Mesodermal cell (in vitro differentiated cells): Measurements from ENCODE around the gene CCDC85A.

Source experiments
- H3K27ac ChIP-seq: 2 replicates; pipeline ENCODE4 v1.7.0; 2013; ENCODE audit warnings: mild to moderate bottlenecking, low read depth, low read length, moderate library complexity; ENCODE audit not compliant: severe bottlenecking
- H3K36me3 ChIP-seq: 2 replicates; pipeline ENCODE4 v1.7.1; 2013; ENCODE audit warnings: mild to moderate bottlenecking, low read length, moderate library complexity; ENCODE audit not compliant: control insufficient read depth, insufficient read depth
- H3K4me1 ChIP-seq: one replicate; pipeline ENCODE4 v1.7.1; 2013; ENCODE audit warnings: mild to moderate bottlenecking, low read length; ENCODE audit not compliant: insufficient read depth, control insufficient read depth, poor library complexity, severe bottlenecking
- H3K4me3 ChIP-seq: 2 replicates; pipeline ENCODE4 v1.7.0; 2013; ENCODE audit warnings: low read length, control low read depth, mild to moderate bottlenecking; ENCODE audit not compliant: insufficient read depth, poor library complexity, severe bottlenecking; ENCODE audit errors: extremely low read depth
- H3K9me3 ChIP-seq: 2 replicates; pipeline ENCODE4 v1.7.1; 2013; ENCODE audit warnings: mild to moderate bottlenecking, low read length, moderate library complexity; ENCODE audit not compliant: control insufficient read depth
- WGBS, 2 experiments: methylation state at CpG; one replicate each; pipeline ENCODE4 v1.1.5; 2013; ENCODE audit warnings: missing lambda C conversion rate in 2 of 2; ENCODE audit not compliant: insufficient coverage in 2 of 2; 5-methylcytosine and 5-hydroxymethylcytosine counted together

The CCDC85A gene

GRCh38 chr2:56266761-56267414, 83.1 kb downstream of the CCDC85A start:
- Histone ChIP-seq H3K36me3 (no peaks in the 10 kb centered on the region), H3K4me1 (no peaks in the 10 kb centered on the region), H3K9me3 (no peaks in the 10 kb centered on the region), H3K4me3 (no peak overlapping the region), H3K27ac (no peak overlapping the region)
- 92 to 100% methylated on average over 1 to 3 of the region's 5 CpGs for WGBS, 2 experiments

GRCh38 chr2:56267415-56267788, 83.6 kb downstream of the CCDC85A start:
- Histone ChIP-seq H3K9me3 (no peaks in the 10 kb centered on the region), H3K4me3 (no peak overlapping the region), H3K4me1 (no peaks in the 10 kb centered on the region), H3K27ac (no peak overlapping the region), H3K36me3 (no peaks in the 10 kb centered on the region)
- WGBS, 2 experiments: 90% methylated on average over 2 of the region's 3 CpGs; no CpG with 5 or more reads in 1 of the 2 experiments

GRCh38 chr2:56268856-56269255, 85.1 kb downstream of the CCDC85A start:
- Histone ChIP-seq H3K27ac (no peak overlapping the region), H3K36me3 (no peaks in the 10 kb centered on the region), H3K4me1 (no peaks in the 10 kb centered on the region), H3K4me3 (no peak overlapping the region), H3K9me3 (no peaks in the 10 kb centered on the region)
- 92% methylated on average over 2 of the region's 2 CpGs; no CpG with 5 or more reads in 1 of the 2 experiments for WGBS, 2 experiments

- Histone ChIP-seq H3K36me3 (no peaks in the 10 kb centered on the region), H3K9me3 (no peaks in the 10 kb centered on the region), H3K4me3 (no peak overlapping the region), H3K27ac (no peak overlapping the region), H3K4me1 (no peaks in the 10 kb centered on the region)
- 100% methylated on average over 1 of the region's 2 CpGs for WGBS, 2 experiments
These were observed 87.5 kb downstream of the CCDC85A start for GRCh38 chr2:56271275-56271674.

GRCh38 chr2:56285224-56285623, 101.4 kb downstream of the CCDC85A start:
- Histone ChIP-seq H3K27ac (no peak overlapping the region), H3K9me3 (no peaks in the 10 kb centered on the region), H3K4me3 (no peak overlapping the region), H3K36me3 (no peaks in the 10 kb centered on the region), H3K4me1 (no peaks in the 10 kb centered on the region)
- 83 to 100% methylated on average over 2 of the region's 5 CpGs for WGBS, 2 experiments

- no peak overlapping the region for H3K4me3 ChIP-seq
- no peaks in the 10 kb centered on the region for H3K9me3 ChIP-seq
- no peak overlapping the region for H3K27ac ChIP-seq
- WGBS, 2 experiments: 100% methylated on average over 1 of the region's 2 CpGs
- no peaks in the 10 kb centered on the region for H3K4me1 ChIP-seq
- no peaks in the 10 kb centered on the region for H3K36me3 ChIP-seq
These were observed 103.1 kb downstream of the CCDC85A start for GRCh38 chr2:56286936-56287335.

GRCh38 chr2:56287508-56287907, 103.7 kb downstream of the CCDC85A start:
- Histone ChIP-seq H3K27ac (no peak overlapping the region), H3K4me3 (no peak overlapping the region), H3K9me3 (no peaks in the 10 kb centered on the region), H3K36me3 (no peaks in the 10 kb centered on the region), H3K4me1 (no peaks in the 10 kb centered on the region)

- no peak overlapping the region for H3K4me3 ChIP-seq
- no peaks in the 10 kb centered on the region for H3K4me1 ChIP-seq
- no peaks in the 10 kb centered on the region for H3K36me3 ChIP-seq
- no peaks in the 10 kb centered on the region for H3K9me3 ChIP-seq
- WGBS, 2 experiments: no CpG with 5 or more reads among the region's 2 CpGs
- no peak overlapping the region for H3K27ac ChIP-seq
These were observed 104.2 kb downstream of the CCDC85A start for GRCh38 chr2:56287974-56288373.

GRCh38 chr2:56288838-56289580, 105.2 kb downstream of the CCDC85A start:
- no peaks in the 10 kb centered on the region for H3K36me3 ChIP-seq
- H3K4me3 ChIP-seq: no peak overlapping the region
- H3K4me1 ChIP-seq: no peaks in the 10 kb centered on the region
- WGBS, 2 experiments: 88 to 95% methylated on average over 2 of the region's 2 CpGs
- H3K27ac ChIP-seq: no peak overlapping the region
- no peaks in the 10 kb centered on the region for H3K9me3 ChIP-seq

GRCh38 chr2:56291711-56292110, 107.9 kb downstream of the CCDC85A start:
- no peak overlapping the region for H3K27ac ChIP-seq

GRCh38 chr2:56292951-56293350, 109.2 kb downstream of the CCDC85A start:
- H3K4me1 ChIP-seq: no peaks in the 10 kb centered on the region
- no peak overlapping the region for H3K27ac ChIP-seq
- 90% methylated on average over 2 of the region's 2 CpGs; no CpG with 5 or more reads in 1 of the 2 experiments for WGBS, 2 experiments
- no peak overlapping the region for H3K4me3 ChIP-seq
- H3K36me3 ChIP-seq: no peaks in the 10 kb centered on the region
- no peaks in the 10 kb centered on the region for H3K9me3 ChIP-seq

More at GRCh38 chr2:56291711-56292110, 107.9 kb downstream of the CCDC85A start:
- Histone ChIP-seq H3K36me3 (no peaks in the 10 kb centered on the region), H3K9me3 (no peaks in the 10 kb centered on the region), H3K4me1 (no peaks in the 10 kb centered on the region), H3K4me3 (no peak overlapping the region)
- 76 to 89% methylated on average over 3 to 5 of the region's 5 CpGs for WGBS, 2 experiments
